ENCODE measurements around the gene EML4. TPM values are rescaled to one million over a fixed set of nuclear protein-coding genes. Genes with fewer than 3 reads are reported as not detected.
"Not testable (repeated sequence)": the region's sequence is repeated elsewhere in the genome, so short reads cannot be mapped to it uniquely, and the experiment has no call there.

Gene EML4
- total RNA-seq, 1 donor from 2014 or later, result 33.7 TPM

- no peak for TF ChIP-seq CTCF (conservative IDR thresholded peaks at IDR 0.05; ENCODE audit: low read depth, low read length)
- no peak overlapping the region for H3K4me3 ChIP-seq (ENCODE audit: low read depth, low read length)
- no peak for DNase-seq (ENCODE audit: low read depth)
Observed at GRCh38 chr2:42266236-42266635, 97.1 kb downstream of the EML4 start.

- no peak for DNase-seq (ENCODE audit: low read depth)
Observed at GRCh38 chr2:42267530-42267929, 98.4 kb downstream of the EML4 start.

GRCh38 chr2:42268528-42269151 is 99.5 kb downstream of the EML4 start:
- no peak for DNase-seq (ENCODE audit: low read depth)
- no peak overlapping the region for H3K4me3 ChIP-seq (ENCODE audit: low read depth, low read length)

More at GRCh38 chr2:42267530-42267929, 98.4 kb downstream of the EML4 start:
- TF ChIP-seq CTCF (conservative IDR thresholded peaks at IDR 0.05; ENCODE audit: low read depth, low read length), result no peak
- H3K4me3 ChIP-seq (ENCODE audit: low read depth, low read length), result no peak overlapping the region

GRCh38 chr2:42270757-42271156 is 101.6 kb downstream of the EML4 start:
- TF ChIP-seq CTCF (conservative IDR thresholded peaks at IDR 0.05; ENCODE audit: low read depth, low read length), result no peak
- DNase-seq (ENCODE audit: low read depth), result no peak
- H3K4me3 ChIP-seq (ENCODE audit: low read depth, low read length), result no peak overlapping the region

More at GRCh38 chr2:42268528-42269151, 99.5 kb downstream of the EML4 start:
- TF ChIP-seq CTCF (conservative IDR thresholded peaks at IDR 0.05; ENCODE audit: low read depth, low read length), result no peak

GRCh38 chr2:42271246-42271645 is 102.1 kb downstream of the EML4 start:
- DNase-seq (ENCODE audit: low read depth); H3K4me3 ChIP-seq (ENCODE audit: low read depth, low read length): not testable (repeated sequence)

GRCh38 chr2:42274863-42275262 is 105.7 kb downstream of the EML4 start:
- H3K4me3 ChIP-seq (ENCODE audit: low read depth, low read length), result no peak overlapping the region
- no peak for DNase-seq (ENCODE audit: low read depth)

GRCh38 chr2:42281416-42282081 is 112.4 kb downstream of the EML4 start:
- peak; percentile 19 for DNase-seq (ENCODE audit: low read depth)
- H3K4me3 ChIP-seq (ENCODE audit: low read depth, low read length), result no peak overlapping the region
- no peak for TF ChIP-seq CTCF (conservative IDR thresholded peaks at IDR 0.05; ENCODE audit: low read depth, low read length)

More at GRCh38 chr2:42274863-42275262, 105.7 kb downstream of the EML4 start:
- no peak for TF ChIP-seq CTCF (conservative IDR thresholded peaks at IDR 0.05; ENCODE audit: low read depth, low read length)
